ENCODE results near the gene LANCL1.

Gene LANCL1

GRCh38 chr2:210388148-210388547 lies 88.4 kb downstream of the LANCL1 start:
- DNase-seq, result no peak

DNA sequence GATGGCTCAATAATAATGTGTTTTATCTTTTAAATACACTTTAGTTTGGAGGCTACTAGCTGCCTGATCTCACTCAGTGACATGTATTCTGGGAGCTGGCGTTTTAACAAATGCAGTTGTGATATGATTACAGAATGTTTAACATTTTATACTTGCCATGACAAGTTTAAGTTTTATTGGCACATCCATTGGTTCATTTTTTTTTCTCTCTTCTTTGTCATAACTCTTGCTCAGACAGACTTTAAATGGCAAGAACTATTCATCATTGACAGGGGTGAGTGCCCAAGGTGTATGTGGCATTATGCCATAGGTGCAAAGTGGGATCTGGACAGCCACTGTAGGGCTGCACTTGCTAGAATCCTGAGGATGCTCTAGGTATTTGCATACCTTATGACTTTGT lies 89.5 kb downstream of the LANCL1 start:
- DNase-seq, result no peak

Measured in amniotic stem cell (primary cell).